GM18498 (cell line): ENCODE results near the gene SMTNL2.
"Not testable (repeated sequence)": the region's sequence is repeated elsewhere in the genome, so short reads cannot be mapped to it uniquely, and the experiment has no call there.

Experiments
- ATAC-seq: cut with Tn5 transposase; IDR thresholded peaks from one replicate; pipeline ENCODE4 v1.9.1; 2021; ENCODE audit warnings: mild to moderate bottlenecking, moderate library complexity; ENCODE audit not compliant: unreplicated experiment

Gene SMTNL2

GRCh38 chr17:4559966-4560365 is 24.4 kb upstream of the SMTNL2 start:
- ATAC-seq, result no peak

- ATAC-seq, result no peak
Measured at GRCh38 chr17:4560421-4560820, 23.9 kb upstream of the SMTNL2 start, which contains the start of gene GGT6. GGT6 (minus strand) TSS chr17:4560577; CDS start chr17:4560521, 56 bp downstream.

GRCh38 chr17:4560837-4561256 is 23.5 kb upstream of the SMTNL2 start:
- no peak for ATAC-seq

- no peak for ATAC-seq
Measured at GRCh38 chr17:4562015-4562969, 22.0 kb upstream of the SMTNL2 start.

- no peak for ATAC-seq
Measured at GRCh38 chr17:4565209-4566141, 18.9 kb upstream of the SMTNL2 start.

- ATAC-seq, result no peak
Measured at GRCh38 chr17:4566785-4567184, 17.5 kb upstream of the SMTNL2 start.

GRCh38 chr17:4569591-4569990 is 14.7 kb upstream of the SMTNL2 start:
- ATAC-seq, result no peak

- ATAC-seq, result no peak
Measured at GRCh38 chr17:4572131-4572530, 12.2 kb upstream of the SMTNL2 start.

- no peak for ATAC-seq
Measured at GRCh38 chr17:4573115-4573514, 11.2 kb upstream of the SMTNL2 start.

GRCh38 chr17:4573669-4574068 is 10.7 kb upstream of the SMTNL2 start:
- ATAC-seq, result no peak

GRCh38 chr17:4574448-4575045 is 9.8 kb upstream of the SMTNL2 start:
- ATAC-seq, result no peak

- ATAC-seq, result no peak
Measured at GRCh38 chr17:4576161-4576558, 8.2 kb upstream of the SMTNL2 start.

- no peak for ATAC-seq
Measured at GRCh38 chr17:4576729-4577322, 7.5 kb upstream of the SMTNL2 start.

GRCh38 chr17:4577386-4577993 is 6.8 kb upstream of the SMTNL2 start:
- ATAC-seq, result no peak

- ATAC-seq, result not testable (repeated sequence)
Measured at GRCh38 chr17:4578349-4578748, 6.0 kb upstream of the SMTNL2 start.

GRCh38 chr17:4579678-4580077 is 4.7 kb upstream of the SMTNL2 start:
- no peak for ATAC-seq

- no peak for ATAC-seq
Measured at GRCh38 chr17:4580291-4580690, 4.0 kb upstream of the SMTNL2 start.

GRCh38 chr17:4582101-4582501 is 2.2 kb upstream of the SMTNL2 start:
- ATAC-seq, result no peak

- no peak for ATAC-seq
Measured at GRCh38 chr17:4582691-4583090, 1.6 kb upstream of the SMTNL2 start.

GRCh38 chr17:4583206-4583605 is 1.1 kb upstream of the SMTNL2 start:
- no peak for ATAC-seq
